Fibroblast of skin of right biceps (primary cell): ENCODE measurements around the gene LMLN.
"Not testable (repeated sequence)": the region's sequence is repeated elsewhere in the genome, so short reads cannot be mapped to it uniquely, and the experiment has no call there.

ENCODE experiments used
- DNase-seq: peaks from one replicate; pipeline ENCODE4 v3.0.0-alpha.2; 2013

The LMLN gene

GRCh38 chr3:197958346-197958745 is 1.7 kb upstream of the LMLN start:
- DNase-seq = no peak

- not testable (repeated sequence) for DNase-seq
Measured at GRCh38 chr3:197958848-197959247, 1.2 kb upstream of the LMLN start.

GRCh38 chr3:197959500-197959890 is 522 bp upstream of the LMLN start:
- no peak for DNase-seq

GRCh38 chr3:197960694-197961581 is 921 bp downstream of the LMLN start:
- peak; percentile 60 for DNase-seq

GRCh38 chr3:197961582-197961945 is 1.5 kb downstream of the LMLN start:
- DNase-seq = no peak

GRCh38 chr3:197963019-197963637 is 3.1 kb downstream of the LMLN start:
- DNase-seq = no peak

- not testable (repeated sequence) for DNase-seq
Measured at GRCh38 chr3:197967337-197967989, 7.4 kb downstream of the LMLN start.

- no peak for DNase-seq
Measured at GRCh38 chr3:197970588-197970987, 10.6 kb downstream of the LMLN start.

- DNase-seq = no peak
Measured at GRCh38 chr3:197974016-197974415, 14.0 kb downstream of the LMLN start.

- DNase-seq = no peak
Measured at GRCh38 chr3:197975311-197975710, 15.3 kb downstream of the LMLN start.

- no peak for DNase-seq
Measured at GRCh38 chr3:197983076-197983475, 23.1 kb downstream of the LMLN start.

GRCh38 chr3:197989651-197990050 is 29.6 kb downstream of the LMLN start:
- no peak for DNase-seq

GRCh38 chr3:197994736-197995135 is 34.7 kb downstream of the LMLN start:
- no peak for DNase-seq

- DNase-seq = no peak
Measured at GRCh38 chr3:197996855-197997254, 36.8 kb downstream of the LMLN start.

GRCh38 chr3:197997936-197998335 is 37.9 kb downstream of the LMLN start:
- DNase-seq = no peak

GRCh38 chr3:198017090-198017489 is 57.1 kb downstream of the LMLN start:
- no peak for DNase-seq

GRCh38 chr3:198018416-198018815 is 58.4 kb downstream of the LMLN start:
- no peak for DNase-seq

GRCh38 chr3:198019115-198019514 is 59.1 kb downstream of the LMLN start:
- no peak for DNase-seq

- DNase-seq = no peak
Measured at GRCh38 chr3:198021320-198021719, 61.3 kb downstream of the LMLN start.

- no peak for DNase-seq
Measured at GRCh38 chr3:198022604-198023003, 62.6 kb downstream of the LMLN start.

- DNase-seq = no peak
Measured at GRCh38 chr3:198025644-198026043, 65.6 kb downstream of the LMLN start.

GRCh38 chr3:198026620-198027019 is 66.6 kb downstream of the LMLN start:
- no peak for DNase-seq

GRCh38 chr3:198027045-198027798 is 67.2 kb downstream of the LMLN start:
- no peak for DNase-seq
